MCF 10A (cell line): ENCODE measurements around the gene NUFIP1. TPM values are rescaled to one million over a fixed set of nuclear protein-coding genes. Genes with fewer than 3 reads are reported as not detected.
A peak's percentile ranks its signal among the peaks of the same experiment; 100 is the strongest.

ENCODE experiments used
- Bru-seq: library from RNA; stranded (reverse); fragments of 400-500 nt; gene quantifications from one replicate; lab custom pipeline; 2021; lab: Mats Ljungman, UMichigan
- BruChase-seq, 2 experiments: library from RNA; stranded (reverse); fragments of 400-500 nt; gene quantifications; one replicate each; lab custom pipeline; 2021; lab: Mats Ljungman, UMichigan
- BruUV-seq: library from RNA; stranded (reverse); fragments of 400-500 nt; replicated peaks from 2 replicates; lab custom pipeline; 2021; lab: Mats Ljungman, UMichigan
- CTCF ChIA-PET: fragments of 300-600 bp; sonication (Branson Sonifier 250); formaldehyde crosslinking; extraction: SDS; loops from one replicate; lab custom pipeline; 2021; ENCODE audit warnings: antibody characterized with exemption, inconsistent platforms; lab: Yijun Ruan, JAX
- POLR2A ChIA-PET: fragments of 300-600, 350-650 bp; sonication (Branson Sonifier 250); formaldehyde crosslinking; extraction: SDS; loops from one replicate; lab custom pipeline; 2020; ENCODE audit warnings: antibody characterized with exemption, inconsistent platforms; lab: Yijun Ruan, JAX
- DNase-seq: peaks from one replicate; pipeline ENCODE4 v3.0.0-alpha.2; 2018; ENCODE audit not compliant: unreplicated experiment
- H3K27ac Mint-ChIP-seq: one replicate; pipeline ENCODE4 v1.8.0; 2022; ENCODE audit warnings: mild to moderate bottlenecking, low read depth, mixed read lengths; ENCODE audit not compliant: unreplicated experiment
- H3K27me3 Mint-ChIP-seq: one replicate; pipeline ENCODE4 v1.8.0; 2022; ENCODE audit warnings: mixed read lengths; ENCODE audit not compliant: insufficient read depth, unreplicated experiment
- H3K36me3 Mint-ChIP-seq: one replicate; pipeline ENCODE4 v1.8.0; 2022; ENCODE audit warnings: mild to moderate bottlenecking, moderate library complexity, mixed read lengths; ENCODE audit not compliant: insufficient read depth, unreplicated experiment
- H3K4me1 Mint-ChIP-seq: one replicate; pipeline ENCODE4 v1.8.0; 2022; ENCODE audit warnings: mixed read lengths; ENCODE audit not compliant: insufficient read depth, unreplicated experiment
- H3K4me3 Mint-ChIP-seq: one replicate; pipeline ENCODE4 v1.8.0; 2022; ENCODE audit warnings: mild to moderate bottlenecking, moderate library complexity, mixed read lengths; ENCODE audit not compliant: unreplicated experiment
- H3K9me3 Mint-ChIP-seq: one replicate; pipeline ENCODE4 v1.8.0; 2022; ENCODE audit warnings: mixed read lengths; ENCODE audit not compliant: unreplicated experiment
- intact Hi-C: fragments of 100-400 bp; cut with micrococcal nuclease; formaldehyde crosslinking; loops from 2 replicates; pipeline ENCODE4 v1.14.1; 2022
- long read RNA-seq: library from polyadenylated mRNA; stranded (forward); transcript quantifications from one replicate; pipeline ENCODE4 v2.0.0, GENCODE V29; 2022
- total RNA-seq: library from RNA; stranded (reverse); gene quantifications from 2 replicates; pipeline ENCODE4 v1.2.3, GENCODE V29; 2022
- TF ChIP-seq, protein P1 (sequence below): fragments of 200-600 bp; IDR thresholded peaks from one replicate; pipeline ENCODE4 v1.8.0; 2022; ENCODE audit warnings: antibody characterized with exemption, mild to moderate bottlenecking; ENCODE audit not compliant: unreplicated experiment

NUFIP1 gene
- total RNA-seq (9.1 and 9.7 TPM in 2 replicates), Bru-seq, nascent RNA (percentile 73 among the genes with signal in this experiment), BruChase-seq, experiment 1, labeled RNA remaining after a 6-hour chase (percentile 55 among the genes with signal in this experiment), BruChase-seq, experiment 2, labeled RNA remaining after a 2-hour chase (percentile 57 among the genes with signal in this experiment)
- long read RNA-seq, transcript NUFIP1-201 (10 exons, 3,492 nt): major isoform, 26 of 29 reads
- long read RNA-seq, partial matches to known transcripts: 2 of 29 reads
- long read RNA-seq, other reads (novel, unspliced or antisense): 1 of 29 reads

DNA sequence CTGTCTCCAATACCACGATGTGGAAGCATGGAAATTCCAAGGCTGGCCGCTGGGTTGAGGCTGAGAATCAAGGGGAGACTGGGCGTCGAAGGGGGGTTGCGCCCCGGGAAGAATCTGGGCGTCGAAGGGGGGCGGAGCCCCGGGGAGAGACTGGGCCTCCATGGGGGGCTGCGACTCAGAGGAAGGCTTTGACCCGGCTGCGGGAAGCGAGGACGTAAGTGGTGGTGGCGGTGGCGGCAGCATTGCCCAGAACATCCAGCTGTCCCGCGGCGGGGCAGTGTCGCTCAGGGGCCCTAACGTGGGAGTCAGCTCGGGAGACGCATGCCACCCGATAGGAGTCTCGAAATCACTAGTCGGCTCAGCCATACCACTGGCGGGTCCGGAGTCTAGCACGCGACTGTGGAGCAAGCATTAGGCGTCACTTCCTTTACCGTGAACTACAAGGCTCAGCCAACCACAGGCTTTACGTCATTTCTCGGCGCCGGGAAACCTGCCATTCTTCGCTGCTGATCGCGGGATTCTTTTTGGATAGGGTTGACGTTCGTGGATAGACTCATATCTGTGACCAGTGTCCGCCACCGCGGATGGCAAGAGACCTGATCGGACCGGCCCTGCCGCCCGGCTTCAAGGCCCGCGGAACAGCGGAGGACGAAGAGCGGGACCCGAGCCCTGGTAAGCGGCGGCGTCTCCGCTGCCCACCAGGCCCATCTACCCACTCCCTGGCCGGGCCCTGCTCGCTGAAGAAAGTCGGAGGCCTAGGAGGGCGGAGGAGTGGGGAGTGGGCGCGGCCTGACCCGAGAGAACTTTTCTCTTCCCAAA, at the start of gene NUFIP1, which contains the start of gene GPALPP1:
TSS of gene NUFIP1 (minus strand) at position 401 of the 819 bp plus-strand sequence. CDS start at position 366, 35 bp downstream.
TSS of gene GPALPP1 (plus strand) at position 468 of the 819 bp plus-strand sequence. CDS start at position 585, 117 bp downstream.
- peak within 1 kb of the TSS; percentile 98 for H3K27ac Mint-ChIP-seq
- peaks cover 8% of the 10 kb centered on the region for H3K36me3 Mint-ChIP-seq
- peaks cover 26% of the 10 kb centered on the region for H3K4me1 Mint-ChIP-seq
- intact Hi-C loops: no loop called here
- H3K4me3 Mint-ChIP-seq: peak within 1 kb of the TSS; percentile 95
- POLR2A ChIA-PET: interaction anchor here (0.7 to 1.5 kb wide), 7 partner anchors 9 to 507 kb away, joined by 3 to 5 read pairs (median 4); partner anchors contain the start of gene TPT1
- CTCF ChIA-PET: no interaction called here
- H3K27me3 Mint-ChIP-seq: no peaks in the 10 kb centered on the region
- no peaks in the 10 kb centered on the region for H3K9me3 Mint-ChIP-seq
- TSS peak; percentile 41 for BruUV-seq
- TF ChIP-seq, protein P1, sequence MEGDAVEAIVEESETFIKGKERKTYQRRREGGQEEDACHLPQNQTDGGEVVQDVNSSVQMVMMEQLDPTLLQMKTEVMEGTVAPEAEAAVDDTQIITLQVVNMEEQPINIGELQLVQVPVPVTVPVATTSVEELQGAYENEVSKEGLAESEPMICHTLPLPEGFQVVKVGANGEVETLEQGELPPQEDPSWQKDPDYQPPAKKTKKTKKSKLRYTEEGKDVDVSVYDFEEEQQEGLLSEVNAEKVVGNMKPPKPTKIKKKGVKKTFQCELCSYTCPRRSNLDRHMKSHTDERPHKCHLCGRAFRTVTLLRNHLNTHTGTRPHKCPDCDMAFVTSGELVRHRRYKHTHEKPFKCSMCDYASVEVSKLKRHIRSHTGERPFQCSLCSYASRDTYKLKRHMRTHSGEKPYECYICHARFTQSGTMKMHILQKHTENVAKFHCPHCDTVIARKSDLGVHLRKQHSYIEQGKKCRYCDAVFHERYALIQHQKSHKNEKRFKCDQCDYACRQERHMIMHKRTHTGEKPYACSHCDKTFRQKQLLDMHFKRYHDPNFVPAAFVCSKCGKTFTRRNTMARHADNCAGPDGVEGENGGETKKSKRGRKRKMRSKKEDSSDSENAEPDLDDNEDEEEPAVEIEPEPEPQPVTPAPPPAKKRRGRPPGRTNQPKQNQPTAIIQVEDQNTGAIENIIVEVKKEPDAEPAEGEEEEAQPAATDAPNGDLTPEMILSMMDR: peak; percentile 19
- peak; percentile 93 for DNase-seq

DNA sequence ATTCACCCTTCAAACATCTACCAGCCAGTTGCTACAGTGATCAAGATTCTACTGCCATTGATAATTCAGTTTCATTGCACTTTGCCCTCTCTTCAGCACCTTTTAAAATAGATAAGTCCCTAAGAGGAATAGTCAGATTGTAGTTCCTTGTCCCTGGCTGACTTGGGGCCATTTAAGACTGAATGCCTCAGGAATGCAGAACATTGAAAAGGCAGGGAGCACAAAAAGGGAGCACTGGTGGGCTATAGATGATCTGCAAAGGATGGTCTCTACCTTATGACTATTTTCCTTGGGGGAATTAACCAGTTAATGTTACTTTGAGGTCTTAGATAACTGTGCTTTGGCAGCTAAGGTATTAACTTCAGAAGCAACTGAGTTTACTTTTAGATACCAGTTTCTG, 46.9 kb upstream of the NUFIP1 start:
- DNase-seq: no peak

DNA sequence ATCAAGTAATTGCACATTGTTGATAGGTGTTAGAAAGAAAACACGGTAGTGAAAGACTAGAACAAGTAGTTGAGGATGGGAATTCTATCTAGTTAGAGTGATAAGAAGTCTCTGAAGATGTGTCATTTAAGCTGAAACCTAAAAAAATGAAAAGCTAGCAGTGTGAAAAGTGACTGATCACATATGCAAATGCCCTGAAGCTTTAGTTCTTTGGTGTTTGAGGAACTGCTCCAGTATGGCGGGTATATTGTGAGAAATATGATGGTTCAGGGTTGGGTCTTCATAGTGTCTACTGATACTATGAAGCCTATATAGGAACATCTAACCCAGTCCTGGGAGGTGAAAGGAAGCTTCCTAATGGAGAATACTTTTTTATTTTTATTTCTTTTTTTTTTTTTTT, 45.1 kb upstream of the NUFIP1 start:
- no TSS peak for BruUV-seq
- H3K4me1 Mint-ChIP-seq: no peaks in the 10 kb centered on the region
- peaks cover 44% of the 10 kb centered on the region for H3K36me3 Mint-ChIP-seq
- intact Hi-C loops: no loop called here
- TF ChIP-seq, protein P1: no peak
- no peak for DNase-seq
- no peak overlapping the region for H3K27ac Mint-ChIP-seq
- no peaks in the 10 kb centered on the region for H3K27me3 Mint-ChIP-seq
- ChIA-PET POLR2A (no interaction called here), CTCF (interaction anchor here (0.6 to 2.7 kb wide), 3 partner anchors 12 to 894 kb away, joined by 3 to 13 read pairs (median 4); no protein-coding TSS in a partner anchor)
- no peak overlapping the region for H3K4me3 Mint-ChIP-seq
- H3K9me3 Mint-ChIP-seq: no peaks in the 10 kb centered on the region

More for the DNA sequence above, 46.9 kb upstream of the NUFIP1 start:
- no peak overlapping the region for H3K27ac Mint-ChIP-seq
- no peaks in the 10 kb centered on the region for H3K9me3 Mint-ChIP-seq
- intact Hi-C loops: no loop called here
- H3K27me3 Mint-ChIP-seq: no peaks in the 10 kb centered on the region
- ChIA-PET CTCF (interaction anchor here (1.2 kb wide), 1 partner anchor 13 kb away, joined by 3 read pairs; no protein-coding TSS in a partner anchor), POLR2A (interaction anchor here (0.7 kb wide), 1 partner anchor 25 kb away, joined by 4 read pairs; no protein-coding TSS in a partner anchor)
- BruUV-seq: no TSS peak
- peaks cover 40% of the 10 kb centered on the region for H3K36me3 Mint-ChIP-seq
- H3K4me1 Mint-ChIP-seq: peaks cover 5% of the 10 kb centered on the region
- TF ChIP-seq, protein P1: no peak
- H3K4me3 Mint-ChIP-seq: no peak overlapping the region
